GM18868 (cell line): Measurements from ENCODE around the gene PITPNC1.
"Not testable (repeated sequence)": the region's sequence is repeated elsewhere in the genome, so short reads cannot be mapped to it uniquely, and the experiment has no call there.

Experiments used
- ATAC-seq: cut with Tn5 transposase; IDR thresholded peaks from one replicate; pipeline ENCODE4 v1.9.1; 2021; ENCODE audit warnings: mild to moderate bottlenecking, moderate library complexity; ENCODE audit not compliant: unreplicated experiment

The PITPNC1 gene

DNA sequence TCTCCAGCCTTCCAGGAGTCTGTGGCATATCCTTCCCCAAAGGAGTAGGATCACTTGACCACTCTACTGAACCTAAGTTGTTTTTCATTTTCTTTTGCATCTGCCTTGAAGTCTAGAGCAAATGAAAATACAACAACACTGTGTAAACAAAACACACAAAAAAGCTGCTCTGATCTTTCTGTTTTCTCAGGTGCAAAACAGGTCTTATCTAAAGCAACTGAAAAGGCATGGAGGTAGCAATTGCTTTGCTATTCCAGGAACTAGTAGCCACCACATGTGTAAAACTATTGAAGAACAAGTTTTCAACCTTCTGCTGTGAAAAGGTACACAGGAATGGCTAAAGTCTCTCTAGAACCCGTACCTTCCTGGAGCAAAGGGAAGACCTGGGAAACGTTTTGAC lies 127.1 kb downstream of the PITPNC1 start:
- no peak for ATAC-seq

DNA sequence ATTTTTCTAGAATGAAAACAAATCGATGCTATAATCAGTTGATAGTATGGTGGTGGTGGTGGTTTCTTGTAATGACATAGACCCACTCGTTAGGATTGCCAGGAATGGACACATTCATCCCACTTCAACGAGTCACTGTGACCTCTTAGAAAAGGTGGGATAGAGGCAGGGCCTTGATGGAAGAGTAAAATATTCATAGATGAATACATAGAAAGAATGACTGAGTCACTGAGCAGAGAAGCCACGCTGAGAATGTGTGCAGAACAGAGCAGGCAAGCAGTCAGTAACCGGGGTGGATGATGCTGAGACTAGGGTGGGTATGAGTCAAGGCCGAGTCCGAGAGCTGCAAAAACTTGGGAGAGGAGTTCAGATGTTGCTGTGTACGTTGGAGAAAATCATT lies 129.9 kb downstream of the PITPNC1 start:
- ATAC-seq: no peak

DNA sequence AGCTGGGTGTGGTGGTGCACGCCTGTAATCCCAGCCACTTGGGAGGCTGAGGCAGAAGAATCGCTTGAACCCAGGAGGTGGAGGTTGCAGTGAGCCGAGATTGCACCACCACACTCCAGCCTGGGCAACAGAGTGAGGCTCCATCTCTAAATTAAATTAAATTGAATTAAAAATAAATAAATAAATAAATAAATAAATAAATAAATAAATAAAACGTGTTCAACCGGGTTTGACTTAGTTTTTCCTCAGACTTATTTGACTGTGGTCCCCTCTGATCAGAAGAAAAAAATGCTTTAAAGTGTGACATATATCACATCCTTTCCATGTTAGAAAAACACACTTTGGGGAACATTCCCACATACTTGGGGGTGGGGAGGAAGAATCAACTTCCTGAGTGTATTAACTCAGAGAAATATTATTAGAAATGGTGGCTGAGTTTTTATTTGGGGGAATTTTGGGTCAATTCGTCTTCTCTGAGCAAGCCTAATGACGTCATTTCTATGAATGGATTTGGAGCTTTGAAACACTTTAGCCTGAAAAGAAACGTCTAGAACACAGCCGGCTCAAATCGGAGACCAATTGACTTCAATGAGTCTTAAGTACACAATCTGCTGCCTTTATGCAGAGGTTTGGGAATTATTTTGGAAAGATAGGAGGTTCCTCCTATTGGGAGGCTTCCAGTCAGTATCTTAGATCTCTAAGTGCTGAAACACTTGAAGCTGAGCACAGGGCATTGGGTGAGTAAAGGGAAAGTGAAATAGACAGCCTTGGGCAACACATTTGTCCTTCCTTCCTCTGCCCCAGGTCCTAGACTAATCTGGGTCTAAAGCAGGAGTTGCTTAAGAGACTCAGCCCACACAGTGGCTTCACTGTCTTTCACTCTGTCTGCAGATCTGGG lies 132.6 kb downstream of the PITPNC1 start:
- no peak for ATAC-seq

DNA sequence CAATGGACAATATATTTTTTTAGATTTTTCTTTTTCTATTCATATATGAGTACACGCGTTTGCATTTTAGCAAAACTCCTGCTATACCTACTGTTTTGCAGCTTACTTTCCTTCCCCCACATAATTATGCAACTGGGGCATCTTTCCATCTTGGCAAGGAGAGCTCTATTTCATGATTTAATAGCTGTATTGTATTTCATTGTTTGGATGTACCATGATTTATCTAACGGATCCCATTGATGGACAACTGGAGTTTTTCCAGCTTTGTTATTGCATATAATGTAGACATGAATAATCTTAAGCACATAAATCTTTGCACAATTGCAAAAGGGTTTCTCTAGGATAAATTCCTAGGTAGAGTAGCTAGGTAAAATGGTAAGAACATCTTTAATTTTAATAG lies 133.9 kb downstream of the PITPNC1 start:
- no peak for ATAC-seq

DNA sequence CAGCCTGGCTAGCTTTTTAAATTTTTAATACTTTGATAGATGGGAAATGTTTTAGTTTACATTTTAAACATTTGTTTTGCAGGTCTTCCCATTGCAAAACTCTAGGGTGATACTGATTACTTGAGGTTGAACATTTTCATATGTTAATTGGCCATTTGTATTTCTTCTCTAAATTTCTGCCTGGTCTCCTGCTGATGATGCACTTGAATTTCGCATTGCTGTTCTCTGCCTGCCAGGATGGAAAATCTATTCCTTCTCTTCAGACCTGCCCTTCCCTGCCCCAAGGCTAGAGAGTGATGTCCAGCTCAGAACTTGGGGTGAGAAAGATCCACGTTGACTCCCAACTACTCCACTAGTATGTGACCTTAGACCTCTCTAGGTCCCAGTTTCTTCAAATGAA lies 134.7 kb downstream of the PITPNC1 start:
- ATAC-seq: no peak

DNA sequence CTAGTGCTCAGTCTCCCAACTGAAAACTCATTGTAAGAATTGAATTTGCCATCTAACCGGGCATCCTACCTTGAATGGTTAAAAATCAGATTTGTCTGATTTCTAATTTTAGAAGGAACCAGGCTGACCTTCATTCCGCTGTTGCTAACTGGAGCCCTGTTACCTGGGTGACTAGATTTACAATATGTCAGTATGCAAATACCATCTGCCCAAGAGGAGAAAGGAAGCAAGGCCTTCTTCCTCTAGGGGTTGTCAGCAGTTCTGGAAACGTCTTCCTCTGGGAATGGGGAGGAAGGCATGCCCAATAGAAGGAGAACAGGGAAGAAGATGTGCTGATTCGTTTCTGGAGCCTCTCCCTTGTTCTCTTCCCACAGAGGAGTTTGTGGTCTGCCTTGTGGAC lies 137.9 kb downstream of the PITPNC1 start:
- no peak for ATAC-seq

DNA sequence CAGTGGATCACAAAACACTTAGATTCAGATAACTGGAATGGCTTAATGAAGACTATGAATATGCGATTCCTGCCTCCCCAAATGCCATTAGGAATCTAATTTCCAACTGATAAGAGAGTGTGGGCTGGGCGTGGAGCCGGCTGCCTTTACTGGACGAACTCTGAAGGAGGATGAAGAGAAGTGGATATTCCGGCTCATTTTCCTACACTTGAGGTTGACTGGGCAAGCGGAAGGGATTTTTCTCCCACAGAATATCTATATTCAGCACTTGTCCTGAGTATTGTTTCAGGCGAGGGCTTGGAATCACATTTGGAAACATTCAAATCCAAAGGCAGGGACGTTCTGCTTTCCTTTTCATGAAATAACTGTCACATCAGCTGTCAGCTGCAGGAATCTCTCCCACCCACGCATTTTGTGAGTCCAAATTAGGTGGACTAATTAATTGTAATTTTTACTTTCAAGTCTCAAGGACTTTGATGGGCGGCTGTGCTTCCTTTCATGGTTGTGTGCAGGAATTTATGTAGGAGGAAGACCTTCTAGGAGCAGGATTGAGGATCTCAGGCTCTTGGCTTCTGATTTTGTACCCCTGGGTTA lies 138.5 kb downstream of the PITPNC1 start:
- ATAC-seq: no peak

DNA sequence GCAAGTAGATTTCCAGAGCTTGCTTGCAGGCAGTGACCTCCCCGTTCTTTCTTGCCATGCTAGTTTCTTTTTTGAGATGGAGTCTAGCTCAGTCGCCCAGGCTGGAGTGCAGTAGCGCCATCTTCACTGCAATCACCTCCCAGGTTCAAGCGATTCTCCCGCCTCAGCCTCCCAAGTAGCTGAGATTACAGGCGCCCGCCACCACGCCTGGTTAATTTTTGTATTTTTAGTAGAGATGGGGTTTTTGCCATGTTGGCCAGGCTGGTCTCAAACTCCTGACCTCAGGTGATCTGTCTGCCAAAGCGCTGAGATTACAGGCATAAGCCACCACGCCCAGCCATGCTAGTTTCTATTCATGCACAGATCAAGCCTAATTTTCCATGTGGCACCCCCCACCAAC lies 139.5 kb downstream of the PITPNC1 start:
- ATAC-seq: not testable (repeated sequence)

DNA sequence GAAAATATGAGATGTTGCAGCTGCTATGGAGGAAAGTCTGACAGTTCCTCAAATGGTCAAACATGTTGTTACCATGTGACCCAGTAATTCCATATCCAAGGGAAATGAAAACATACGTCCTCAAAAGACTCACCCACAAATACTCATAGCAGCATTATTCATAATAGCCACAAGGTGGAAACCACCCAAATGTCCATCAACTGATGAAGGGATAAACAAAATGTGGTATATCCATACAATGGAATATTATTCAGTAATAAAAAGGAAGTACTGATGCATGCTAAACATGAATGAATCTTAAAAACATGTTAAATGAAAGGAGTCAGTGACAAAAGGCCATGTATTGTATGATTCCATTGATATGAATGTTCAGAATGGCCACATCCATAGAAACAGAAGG lies 140.2 kb downstream of the PITPNC1 start:
- no peak for ATAC-seq

DNA sequence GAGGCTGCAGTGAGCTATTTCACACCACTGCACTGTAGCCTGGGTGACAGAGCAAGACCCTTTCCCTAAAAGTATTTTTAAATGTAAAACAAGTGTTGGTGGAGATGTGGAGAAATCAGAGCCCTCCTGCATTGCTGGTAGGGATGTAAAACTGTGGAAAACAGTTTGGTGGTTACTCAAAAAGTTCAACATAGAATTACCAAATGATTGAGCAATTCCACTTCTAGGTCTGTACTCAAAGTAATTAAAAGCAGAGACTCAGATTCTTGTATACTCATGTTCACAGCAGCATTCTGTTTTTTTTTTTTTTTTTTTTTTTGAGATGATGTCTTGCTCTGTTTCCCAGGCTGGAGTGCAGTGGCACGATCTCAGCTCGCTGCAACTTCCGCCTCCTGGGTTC lies 141.8 kb downstream of the PITPNC1 start:
- no peak for ATAC-seq

DNA sequence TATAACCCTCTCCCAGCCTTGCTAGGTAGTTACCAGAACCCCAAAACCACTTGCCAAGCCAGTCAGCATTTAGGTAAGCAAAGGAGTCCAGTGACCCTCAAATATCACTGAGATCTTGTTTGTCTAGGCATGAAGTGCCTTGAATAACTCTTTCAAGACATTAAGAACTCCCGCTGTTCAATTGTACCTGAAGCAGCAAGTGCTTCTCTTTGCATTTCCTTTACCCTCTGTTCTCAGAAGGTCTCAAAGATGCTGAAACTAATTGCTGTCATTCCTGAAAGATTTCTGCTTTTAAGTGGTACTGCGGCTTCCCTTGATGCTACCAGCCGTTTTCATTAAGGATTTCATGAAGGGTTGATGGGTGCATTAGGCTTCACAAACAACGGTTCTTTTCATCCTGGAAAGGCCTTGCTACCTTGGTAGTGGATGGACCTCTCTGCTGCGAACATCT lies 142.7 kb downstream of the PITPNC1 start:
- ATAC-seq: no peak

DNA sequence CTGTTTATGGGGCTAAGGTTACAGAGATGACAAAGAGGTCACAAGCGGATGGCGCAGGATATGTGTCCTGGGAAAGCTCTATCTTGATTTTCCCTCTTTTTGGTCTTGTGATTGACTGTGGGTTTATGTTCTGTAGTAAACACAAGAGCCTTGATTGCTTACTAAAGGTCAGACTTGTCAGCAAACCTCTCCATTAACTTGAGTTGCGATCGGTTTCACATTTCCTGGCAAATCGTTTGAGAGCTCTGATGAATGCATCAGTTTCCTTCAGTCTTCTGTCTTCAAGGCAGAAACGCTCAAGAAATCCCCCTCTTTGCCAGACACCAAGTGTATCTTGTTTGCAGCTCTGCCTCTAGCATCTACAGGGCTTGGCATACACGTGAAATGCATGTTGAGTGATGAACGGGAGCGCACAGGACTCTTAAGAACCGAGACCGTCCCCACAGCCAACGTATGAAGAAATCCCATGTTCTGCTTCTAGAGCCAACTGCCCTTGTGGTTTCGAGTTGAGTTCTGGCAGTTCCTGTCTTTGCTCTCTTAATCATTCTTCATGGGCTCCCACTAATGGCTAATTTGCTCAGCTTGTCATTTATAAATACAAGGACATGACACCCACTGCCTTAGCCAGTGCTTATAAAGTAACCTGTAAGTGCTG lies 143.3 kb downstream of the PITPNC1 start:
- no peak for ATAC-seq

DNA sequence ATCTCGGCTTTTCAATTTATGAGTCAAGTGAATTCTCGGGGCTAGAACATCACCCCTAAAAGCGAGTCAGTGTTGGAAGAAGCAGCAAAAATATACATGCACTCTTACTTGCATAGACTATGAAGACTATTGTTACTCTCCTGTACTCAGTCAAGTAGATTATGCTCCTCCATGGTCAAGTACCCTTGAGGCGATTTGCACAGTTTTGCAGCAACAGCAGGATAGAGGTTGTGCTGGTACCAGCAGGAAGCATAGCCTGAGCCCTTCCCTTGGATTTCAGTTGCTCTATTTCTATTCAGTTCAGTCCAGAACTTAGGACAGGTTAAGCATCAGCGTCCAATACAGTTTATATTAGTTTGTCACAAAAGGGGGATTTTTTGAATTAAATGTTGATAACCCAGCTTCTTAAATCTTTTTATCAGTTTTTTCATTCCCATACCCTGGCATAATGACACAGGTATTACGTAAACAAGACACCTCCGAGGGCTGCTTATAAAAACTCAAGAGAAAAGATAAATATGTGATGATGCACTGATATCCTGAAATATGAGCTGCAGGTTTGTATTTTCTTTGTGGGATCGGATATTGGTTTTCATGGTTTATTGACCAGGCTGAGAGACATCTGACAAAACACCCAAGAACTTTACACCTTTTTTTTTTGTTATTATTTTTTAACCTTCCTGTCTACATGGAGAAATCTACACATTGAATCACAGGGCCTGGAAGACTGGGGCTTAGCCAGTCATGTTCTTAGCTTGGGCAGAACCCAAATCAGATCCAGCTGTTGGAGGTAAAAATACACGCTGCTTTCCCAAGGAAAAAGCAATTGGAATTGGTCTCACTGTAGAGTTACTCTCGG lies 144.1 kb downstream of the PITPNC1 start:
- no peak for ATAC-seq

DNA sequence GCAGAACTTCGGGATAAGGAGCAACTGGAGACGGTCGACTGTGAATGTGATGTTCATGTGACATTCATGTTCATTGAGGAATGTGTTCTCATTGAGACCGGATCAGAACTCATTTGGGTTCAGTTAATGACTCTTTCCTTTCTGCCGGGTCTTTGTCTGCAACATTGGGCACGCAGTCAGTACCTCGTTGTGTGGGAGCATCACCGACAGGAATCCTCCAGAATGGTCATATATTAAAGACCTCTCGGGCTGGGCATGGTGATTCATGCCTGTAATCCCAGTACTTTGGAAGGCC lies 144.6 kb downstream of the PITPNC1 start:
- ATAC-seq: no peak

DNA sequence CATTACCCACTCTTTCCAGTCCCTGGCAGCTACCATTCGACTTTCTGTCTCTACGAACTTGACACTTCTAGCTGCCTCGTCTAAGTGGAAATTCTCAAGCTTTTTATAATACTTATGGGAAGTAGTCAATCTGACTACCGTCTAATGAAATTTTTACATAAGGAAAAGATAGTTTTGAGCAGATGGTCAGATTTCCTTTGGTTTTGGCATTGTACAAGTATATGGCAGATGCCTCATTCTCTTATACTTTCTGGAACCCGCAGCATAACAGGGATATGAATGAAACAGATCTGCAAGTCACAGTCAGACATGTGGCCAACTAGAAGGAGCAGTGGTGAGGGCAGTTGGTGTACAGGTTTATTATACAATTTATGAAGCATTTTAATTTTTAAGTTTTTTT lies 146.0 kb downstream of the PITPNC1 start:
- ATAC-seq: no peak

DNA sequence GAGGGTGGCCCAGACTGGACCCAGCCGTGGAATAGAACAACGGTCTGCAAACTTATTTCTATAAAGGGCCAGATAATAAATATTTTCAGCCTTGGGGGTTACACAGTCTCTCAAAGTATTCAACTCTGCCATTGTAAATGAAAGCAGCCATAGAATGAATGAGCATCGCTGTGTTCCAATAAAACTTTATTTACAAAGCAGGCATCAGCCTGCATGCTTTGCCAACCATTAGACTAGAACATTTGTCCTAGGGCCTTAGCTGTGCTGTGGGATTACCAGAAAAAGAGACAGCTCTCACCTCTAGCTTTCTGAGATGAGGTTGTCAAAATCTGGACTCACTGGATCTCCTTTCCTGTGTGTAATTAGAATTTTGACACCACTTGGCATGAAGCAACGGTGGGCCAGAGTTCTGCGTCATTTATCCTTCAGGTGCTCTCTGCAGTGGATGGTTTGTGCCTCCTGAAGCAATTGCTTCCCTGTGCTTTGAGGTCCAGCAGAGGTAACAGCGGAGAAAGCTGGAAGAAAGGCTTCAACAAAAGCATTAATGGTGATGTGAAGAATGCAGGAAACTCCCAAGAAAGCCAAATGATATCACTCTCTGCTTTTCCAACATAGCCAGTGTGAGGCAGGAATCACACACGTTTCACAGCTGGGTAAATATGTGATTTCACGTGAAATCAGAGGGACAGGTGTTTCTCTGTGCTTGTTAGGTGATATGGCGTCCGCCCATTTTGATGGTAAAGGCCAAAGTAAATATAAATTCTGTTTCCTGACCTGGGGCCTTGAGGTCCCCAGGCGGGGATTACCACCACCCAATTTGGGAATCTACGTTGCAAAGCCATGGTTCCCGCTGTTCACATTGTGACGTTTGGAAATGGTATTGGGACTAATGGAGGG lies 148.4 kb downstream of the PITPNC1 start:
- ATAC-seq: no peak

DNA sequence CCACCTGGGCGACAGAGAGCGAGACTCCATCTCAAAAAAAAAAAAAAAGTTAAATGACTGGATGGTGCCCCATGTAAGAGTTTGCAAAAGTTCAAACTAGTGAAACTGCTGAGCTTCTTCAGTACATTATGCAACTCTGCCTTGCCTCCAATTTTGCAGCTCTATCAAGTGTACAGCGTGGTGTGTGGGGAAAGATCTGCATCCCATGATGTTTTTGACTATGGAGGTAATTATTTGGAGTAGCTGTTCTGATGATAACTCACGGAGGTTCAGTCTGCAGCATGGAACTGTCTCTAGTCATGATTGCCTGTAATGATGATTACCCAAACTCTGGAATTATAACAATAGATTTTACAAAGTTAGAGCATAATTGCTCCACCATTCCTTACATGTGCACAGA lies 149.6 kb downstream of the PITPNC1 start:
- no peak for ATAC-seq

DNA sequence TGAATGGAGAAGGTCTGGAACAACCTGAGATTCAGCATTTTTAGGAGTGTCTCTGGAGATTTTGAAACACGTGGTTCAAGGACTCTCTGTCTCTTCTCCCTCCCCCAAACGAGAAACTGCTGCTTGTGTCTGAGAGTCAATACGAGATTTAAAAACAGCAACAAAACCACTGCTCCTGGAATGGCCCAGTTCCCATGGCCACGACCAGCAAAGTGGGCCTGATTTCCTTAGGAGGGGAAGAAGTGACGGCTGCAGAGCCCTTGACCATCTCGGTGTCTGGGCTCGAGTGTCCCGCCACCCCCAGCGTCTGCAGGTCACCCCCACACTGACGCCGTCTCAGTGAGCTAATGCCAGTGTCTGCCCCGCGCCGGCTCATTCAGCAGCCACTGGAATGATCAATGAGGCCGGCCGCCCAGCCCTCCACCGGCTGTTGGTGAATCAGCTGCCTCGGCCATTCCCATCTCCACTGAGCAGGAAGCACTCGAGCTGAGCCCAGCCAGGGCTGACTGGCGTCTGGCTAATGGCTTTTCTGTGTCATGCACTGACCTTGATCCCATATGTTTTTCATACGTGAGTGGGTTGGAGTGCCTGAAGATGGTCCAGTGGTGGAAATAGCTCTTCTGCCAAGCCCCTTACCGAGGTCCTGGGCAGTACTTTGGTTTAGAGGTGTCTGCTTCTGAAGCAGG lies 151.8 kb downstream of the PITPNC1 start:
- no peak for ATAC-seq

DNA sequence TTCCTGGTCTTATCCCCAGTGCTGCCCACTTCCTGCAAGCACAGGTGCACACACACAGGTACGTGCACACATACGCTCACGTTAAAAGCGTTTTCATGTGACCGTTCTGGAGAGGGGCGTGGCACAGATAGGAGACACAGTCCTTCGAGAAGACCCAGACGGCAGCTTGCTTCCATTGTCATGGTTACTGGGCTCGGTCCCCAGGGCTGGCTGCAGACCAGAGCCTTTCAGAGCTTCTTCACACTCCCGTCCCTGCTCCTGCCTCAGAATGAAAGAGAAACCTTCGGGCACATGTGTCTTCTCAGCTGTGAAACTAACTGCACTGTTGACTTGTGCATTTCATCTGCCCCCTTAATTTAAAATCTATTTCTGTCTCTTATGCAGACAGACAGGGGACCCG lies 154.2 kb downstream of the PITPNC1 start:
- peak; percentile 56 for ATAC-seq
